ENCODE measurements around the gene MAPK8IP2. TPM values are rescaled to one million over a fixed set of nuclear protein-coding genes. Genes with fewer than 3 reads are reported as not detected.

Gene MAPK8IP2
- total and polyA plus RNA-seq, 2 of the 13 experiments (the other 11 are each of a cell fraction or from before 2014, with no cell fraction given) = 1.3 to 2.6 TPM

- POLR2A ChIA-PET = interaction anchor here (1.1 to 2.7 kb wide), 16 partner anchors 10 to 118 kb away, joined by 3 to 30 read pairs (median 6); partner anchors contain the start of genes KLHDC7B, LMF2, MIOX and NCAPH2
- TF ChIP-seq CEBPB (IDR thresholded peaks at IDR 0.05; ENCODE audit: borderline replicate concordance, low read depth, low read length) (no peak), DNMT3B (CRISPR knock-in tag; conservative IDR thresholded peaks at IDR 0.05) (no peak), ZMYM3 (CRISPR knock-in tag; IDR thresholded peaks at IDR 0.05) (0 out of 2 replicates have a peak, but pooled peaks have one; percentile 20), HDAC2 (CRISPR knock-in tag; IDR thresholded peaks at IDR 0.05) (no peak), MIER2 (CRISPR knock-in tag; IDR thresholded peaks at IDR 0.05) (no peak), ZFP91 (CRISPR knock-in tag; IDR thresholded peaks at IDR 0.05; ENCODE audit: borderline replicate concordance) (0 out of 2 replicates have a peak, but pooled peaks have one; percentile 5), MIXL1 (CRISPR knock-in tag; IDR thresholded peaks at IDR 0.05) (no peak), TBL1XR1 (IDR thresholded peaks at IDR 0.05; ENCODE audit: borderline replicate concordance, low read length, partially characterized antibody) (peak; percentile 3), HDAC1 (CRISPR knock-in tag; IDR thresholded peaks at IDR 0.05) (no peak), RNF219 (CRISPR knock-in tag; IDR thresholded peaks at IDR 0.05) (no peak), ZFY (CRISPR knock-in tag; IDR thresholded peaks at IDR 0.05) (0 out of 2 replicates have a peak, but pooled peaks have one; percentile 11), SNAPC4 (CRISPR knock-in tag; IDR thresholded peaks at IDR 0.05) (0 out of 2 replicates have a peak, but pooled peaks have one; percentile 44), TMF1 (CRISPR knock-in tag; IDR thresholded peaks at IDR 0.05; ENCODE audit: low read depth) (peak; percentile 54; the same call in 1 of the 2 replicates), CCDC6 (CRISPR knock-in tag; IDR thresholded peaks at IDR 0.05) (0 out of 2 replicates have a peak, but pooled peaks have one; percentile 24), ZNF282 (IDR thresholded peaks at IDR 0.05; ENCODE audit: partially characterized antibody) (no peak)
These were observed 18.6 kb upstream of the MAPK8IP2 start for GRCh38 chr22:50581950-50582492.

More at GRCh38 chr22:50581950-50582492, 18.6 kb upstream of the MAPK8IP2 start:
- DNase-seq (ENCODE audit: low spot score) (no peak), ATAC-seq (peak; percentile 39), FAIRE-seq (no peak)
- H3K4me1 ChIP-seq (ENCODE audit: insufficient read depth, low read length) = peaks cover 32% of the 10 kb centered on the region
- peaks cover 0 to 3% of the 10 kb centered on the region in 2 experiments; a peak in 2 of 5 replicates for H3K36me3 ChIP-seq (replicated peaks in 1 of 2; ENCODE audit: control insufficient read depth in 1 of 2, insufficient read depth in 2 of 2, low read length in 2 of 2)
- no TSS peak for BruUV-seq (replicated peaks)
- peak overlapping the region; percentile 68 to 91 (median 86) for H3K4me3 ChIP-seq (replicated peaks in 1 of 3; ENCODE audit: insufficient read depth in 1 of 3, low read depth in 2 of 3, low read length in 3 of 3)
- 18% methylated on average over 10 of the region's 39 CpGs for WGBS (ENCODE audit: low lambda C conversion rate)
- CTCF ChIA-PET (ENCODE audit: low intra/inter-chr PET ratio, low total read pairs) = no interaction called here
- no peaks in the 10 kb centered on the region for H3K27me3 ChIP-seq (ENCODE audit: control insufficient read depth in 1 of 2, insufficient read depth in 2 of 2, low read length in 2 of 2)
- H4K20me1 ChIP-seq (ENCODE audit: insufficient read depth, low read length) = no peaks in the 10 kb centered on the region
- peak overlapping the region; percentile 98 for H3K27ac ChIP-seq (ENCODE audit: extremely low read length, insufficient read depth, low read length)
- H3K9ac ChIP-seq (ENCODE audit: insufficient read depth, low read depth, low read length) = peak overlapping the region; percentile 94
- in situ Hi-C loops (cut with HindIII; ENCODE audit: extremely low pct_ligation_motif_present, low pct_unique_long_range_greater_than_20kb) (loop anchor here (5.0 kb wide), 1 partner anchor 115 kb away; no protein-coding TSS in a partner anchor), intact Hi-C loops (cut with micrococcal nuclease; ENCODE audit: unreplicated experiment) (loop anchor here (1.0 kb wide), 1 partner anchor 40 kb away; no protein-coding TSS in a partner anchor)
- H2AFZ ChIP-seq (ENCODE audit: low read length) = no peak overlapping the region
- H3K9me3 ChIP-seq (ENCODE audit: low read length) = no peaks in the 10 kb centered on the region
- no peaks in the 10 kb centered on the region for H3K79me2 ChIP-seq (ENCODE audit: insufficient read depth, low read length)
- peak overlapping the region; percentile 92 for H3K4me2 ChIP-seq (ENCODE audit: low read depth, low read length)
